ENCODE measurements around the gene SOX3.

Gene SOX3

GRCh38 chrX:140504371-140505324 is at the start of gene SOX3:
SOX3 (minus strand) TSS chrX:140505069; CDS start chrX:140505060, 9 bp downstream.
- no peak for DNase-seq

GRCh38 chrX:140548985-140549384 is 44.1 kb upstream of the SOX3 start:
- no peak for DNase-seq

- no peak for DNase-seq
Observed at GRCh38 chrX:140526171-140526570, 21.3 kb upstream of the SOX3 start.

GRCh38 chrX:140525448-140525847 is 20.6 kb upstream of the SOX3 start:
- DNase-seq, result no peak

- no peak for DNase-seq
Observed at GRCh38 chrX:140524556-140524955, 19.7 kb upstream of the SOX3 start.

- no peak for DNase-seq
Observed at GRCh38 chrX:140521393-140521792, 16.5 kb upstream of the SOX3 start.

GRCh38 chrX:140514554-140514953 is 9.7 kb upstream of the SOX3 start:
- DNase-seq, result no peak

GRCh38 chrX:140510895-140511295 is 6.0 kb upstream of the SOX3 start:
- no peak for DNase-seq

GRCh38 chrX:140510306-140510676 is 5.4 kb upstream of the SOX3 start:
- DNase-seq, result no peak

- no peak for DNase-seq
Observed at GRCh38 chrX:140509468-140510305, 4.8 kb upstream of the SOX3 start.

GRCh38 chrX:140508958-140509357 is 4.1 kb upstream of the SOX3 start:
- no peak for DNase-seq

- DNase-seq, result no peak
Observed at GRCh38 chrX:140507982-140508305, 3.1 kb upstream of the SOX3 start.

- no peak for DNase-seq
Observed at GRCh38 chrX:140507223-140507981, 2.5 kb upstream of the SOX3 start.

- DNase-seq, result no peak
Observed at GRCh38 chrX:140505421-140506337, 810 bp upstream of the SOX3 start.

- no peak for DNase-seq
Observed at GRCh38 chrX:140503714-140504351, 1.0 kb downstream of the SOX3 start.

- DNase-seq, result no peak
Observed at GRCh38 chrX:140503238-140503601, 1.6 kb downstream of the SOX3 start.

GRCh38 chrX:140502491-140503237 is 2.2 kb downstream of the SOX3 start:
- no peak for DNase-seq

- no peak for DNase-seq
Observed at GRCh38 chrX:140501940-140502468, 2.9 kb downstream of the SOX3 start.

- DNase-seq, result no peak
Observed at GRCh38 chrX:140501321-140501720, 3.5 kb downstream of the SOX3 start.

GRCh38 chrX:140500441-140500840 is 4.4 kb downstream of the SOX3 start:
- no peak for DNase-seq

- no peak for DNase-seq
Observed at GRCh38 chrX:140495739-140496138, 9.1 kb downstream of the SOX3 start.
